ENCODE results near the gene NRM.
"Not testable (repeated sequence)": the region's sequence is repeated elsewhere in the genome, so short reads cannot be mapped to it uniquely, and the experiment has no call there.

The NRM gene

DNA sequence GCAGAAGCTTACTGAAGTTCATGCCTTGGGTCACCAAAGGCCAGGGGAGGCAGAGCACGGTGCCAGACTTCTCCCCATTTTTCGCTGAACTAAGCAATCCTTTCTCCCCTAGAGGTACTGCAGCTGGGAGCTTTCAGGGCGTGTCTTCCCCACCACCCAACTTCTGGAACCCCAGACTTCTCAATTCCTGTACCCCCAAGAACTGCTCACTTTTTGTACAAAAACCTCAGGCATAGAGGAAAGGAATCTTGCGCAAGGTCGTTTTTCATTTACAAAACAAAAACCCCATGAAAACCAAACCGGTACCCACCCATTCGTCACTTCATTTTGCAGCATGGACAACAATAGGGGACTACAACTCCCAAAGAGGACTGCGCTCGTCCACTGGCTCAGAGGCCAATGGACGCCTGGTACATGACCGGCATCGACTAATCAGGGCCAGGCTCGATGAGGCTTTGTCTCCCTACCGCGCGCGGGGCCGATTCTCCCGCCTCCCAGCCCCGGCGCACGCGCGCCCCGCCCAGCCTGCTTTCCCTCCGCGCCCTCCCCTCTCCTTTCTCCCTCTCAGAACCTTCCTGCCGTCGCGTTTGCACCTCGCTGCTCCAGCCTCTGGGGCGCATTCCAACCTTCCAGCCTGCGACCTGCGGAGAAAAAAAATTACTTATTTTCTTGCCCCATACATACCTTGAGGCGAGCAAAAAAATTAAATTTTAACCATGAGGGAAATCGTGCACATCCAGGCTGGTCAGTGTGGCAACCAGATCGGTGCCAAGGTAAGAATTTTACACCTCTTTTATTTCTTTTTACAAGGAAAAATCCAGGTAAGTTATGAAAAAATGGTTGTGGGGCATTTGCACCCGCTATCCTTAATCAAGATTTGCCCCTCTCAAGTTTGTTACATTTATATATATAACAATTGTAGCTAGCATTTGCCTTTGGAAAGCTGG, 29.3 kb upstream of the NRM start, which contains the start of gene TUBB:
Gene TUBB, plus strand, starts transcription at position 562 of the 947 bp plus-strand sequence. Its CDS starts 155 bp downstream, at position 717.
- no CpG with 5 or more reads among the region's 38 CpGs for WGBS (ENCODE audit: insufficient coverage, insufficient read length)
- peak; percentile 95 for DNase-seq (ENCODE audit: low read depth, low spot score)
- 0 out of 2 replicates have a peak, but pooled peaks cover 2% of the 10 kb centered on the region for H3K4me1 ChIP-seq (ENCODE audit: control insufficient read depth, insufficient read depth, low read length)
- peak within 1 kb of the TSS; percentile 84 for H3K4me3 ChIP-seq (ENCODE audit: low read length)
- no peaks in the 10 kb centered on the region for H3K27me3 ChIP-seq (ENCODE audit: control insufficient read depth, insufficient read depth, low read length)
- H3K27ac ChIP-seq (ENCODE audit: low read length) = no peak within 1 kb of the TSS
- H3K9me3 ChIP-seq (ENCODE audit: control insufficient read depth, insufficient read depth, low read length) = no peaks in the 10 kb centered on the region
- H3K36me3 ChIP-seq (ENCODE audit: control insufficient read depth, insufficient read depth, low read length) = peaks cover 32% of the 10 kb centered on the region

DNA sequence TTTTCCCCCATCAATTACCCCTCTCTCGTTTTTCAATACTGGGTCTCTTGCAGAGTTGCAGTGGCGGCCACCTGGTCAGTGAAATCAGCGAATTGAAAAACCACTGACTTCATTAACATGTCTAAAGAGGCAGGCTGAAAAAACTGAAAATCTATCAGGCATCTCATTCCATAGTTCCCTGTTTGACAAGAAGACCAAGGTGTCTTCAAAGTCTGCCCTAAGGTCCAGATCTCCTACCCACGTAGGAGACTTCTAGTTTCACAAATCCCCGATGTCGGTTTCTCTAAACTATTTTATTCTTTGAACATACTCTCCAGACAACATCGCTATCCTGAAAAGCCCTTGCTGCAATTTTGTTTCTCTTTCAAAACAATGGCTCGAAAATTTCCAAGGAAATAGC, 28.6 kb upstream of the NRM start:
- H3K9me3 ChIP-seq (ENCODE audit: control insufficient read depth, insufficient read depth, low read length) = no peaks in the 10 kb centered on the region
- no CpG with 5 or more reads among the region's 8 CpGs for WGBS (ENCODE audit: insufficient coverage, insufficient read length)
- peak overlapping the region; percentile 44; the same call in 1 of the 2 replicates for H3K4me3 ChIP-seq (ENCODE audit: low read length)
- no peak overlapping the region for H3K27ac ChIP-seq (ENCODE audit: low read length)
- H3K27me3 ChIP-seq (ENCODE audit: control insufficient read depth, insufficient read depth, low read length) = no peaks in the 10 kb centered on the region
- DNase-seq (ENCODE audit: low read depth, low spot score) = no peak
- 0 out of 2 replicates have a peak, but pooled peaks cover 2% of the 10 kb centered on the region for H3K4me1 ChIP-seq (ENCODE audit: control insufficient read depth, insufficient read depth, low read length)
- H3K36me3 ChIP-seq (ENCODE audit: control insufficient read depth, insufficient read depth, low read length) = peaks cover 25% of the 10 kb centered on the region

DNA sequence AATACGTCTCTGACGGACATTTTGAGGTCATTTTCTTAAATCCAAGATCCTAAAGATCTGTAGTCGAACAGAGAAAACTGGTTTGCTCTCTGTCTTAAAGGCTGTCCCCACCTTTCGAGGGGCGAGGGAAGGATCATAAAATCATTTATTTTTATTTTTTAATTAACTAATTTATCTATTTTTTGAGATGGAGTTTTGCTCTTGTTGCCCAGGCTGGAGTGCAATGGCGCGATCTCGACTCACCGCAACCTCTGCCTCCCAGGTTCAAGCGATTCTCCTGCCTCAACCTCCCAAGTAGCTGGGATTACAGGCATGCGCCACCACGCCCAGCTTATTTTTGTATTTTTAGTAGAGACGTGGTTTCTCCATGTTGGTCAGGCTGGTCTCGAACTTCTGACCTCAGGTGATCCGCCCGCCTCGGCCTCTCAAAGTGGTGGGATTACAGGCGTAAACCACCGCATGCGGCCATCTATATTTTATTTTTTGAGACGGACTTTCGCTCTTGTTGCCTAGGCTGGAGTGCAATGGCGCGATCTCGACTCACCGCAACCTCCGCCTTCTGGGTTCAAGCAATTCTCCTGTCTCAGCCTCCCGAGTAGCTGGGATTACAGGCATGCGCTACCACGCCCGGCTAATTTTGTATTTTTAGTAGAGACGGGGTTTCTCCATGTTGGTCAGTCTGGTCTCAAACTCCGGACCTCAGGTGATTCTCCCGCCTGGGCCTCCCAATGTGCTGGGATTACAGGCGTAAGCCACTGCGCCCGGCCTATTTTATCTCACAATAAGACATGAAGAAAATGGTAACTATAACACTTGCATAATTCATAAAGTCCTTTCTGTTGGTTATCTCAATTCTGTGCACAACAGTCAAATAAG, 27.3 kb upstream of the NRM start:
- H3K4me3 ChIP-seq (ENCODE audit: low read length) = peak overlapping the region; percentile 59; the same call in 1 of the 2 replicates
- H3K27ac ChIP-seq (ENCODE audit: low read length); DNase-seq (ENCODE audit: low read depth, low spot score); H3K9me3 ChIP-seq (ENCODE audit: control insufficient read depth, insufficient read depth, low read length); H3K4me1 ChIP-seq (ENCODE audit: control insufficient read depth, insufficient read depth, low read length); H3K27me3 ChIP-seq (ENCODE audit: control insufficient read depth, insufficient read depth, low read length): not testable (repeated sequence)
- WGBS (ENCODE audit: insufficient coverage, insufficient read length) = no CpG with 5 or more reads among the region's 37 CpGs
- peaks cover 13% of the 10 kb centered on the region for H3K36me3 ChIP-seq (ENCODE audit: control insufficient read depth, insufficient read depth, low read length)

DNA sequence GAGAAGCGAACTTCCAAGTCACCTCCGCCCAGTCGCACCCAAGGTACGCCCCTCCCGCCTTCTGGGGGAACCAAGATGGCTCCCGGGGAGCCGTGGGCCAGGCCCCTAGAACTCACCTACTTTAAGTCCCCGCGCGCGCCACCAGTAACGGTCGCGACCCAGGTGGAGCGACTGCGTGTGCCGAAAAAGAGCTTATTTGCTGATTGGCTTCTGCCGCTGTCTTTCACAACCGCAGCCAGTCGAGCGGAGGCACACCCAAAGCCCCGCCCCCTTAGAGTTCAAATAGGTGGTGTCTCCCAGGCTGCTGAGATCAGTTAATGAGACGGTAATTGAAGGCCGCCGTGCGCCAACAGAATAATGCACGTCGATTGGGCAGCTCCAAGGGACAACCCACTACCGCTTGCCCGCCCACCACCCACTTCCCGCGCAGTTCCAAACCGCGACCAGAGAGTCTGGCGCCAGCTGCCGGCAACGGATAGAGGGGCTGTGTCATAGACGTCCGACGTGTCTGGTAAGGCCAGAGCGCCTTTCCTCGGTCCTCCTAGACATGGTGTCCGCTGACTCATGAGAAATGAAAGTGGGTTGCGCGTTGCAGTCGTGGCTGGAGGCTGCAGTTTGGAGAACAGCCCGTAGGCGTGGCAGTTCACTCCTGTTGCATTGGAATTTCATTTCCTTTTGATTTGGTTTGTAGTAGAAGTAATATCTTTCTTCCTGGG, 26.5 kb upstream of the NRM start, which contains the start of gene MDC1:
Gene MDC1, minus strand, starts transcription at position 153 of the 716 bp plus-strand sequence. CDS start 2,106 bp downstream, outside the sequence.
- no CpG with 5 or more reads among the region's 48 CpGs for WGBS (ENCODE audit: insufficient coverage, insufficient read length)
- Histone ChIP-seq H3K27ac (ENCODE audit: low read length) (no peak within 1 kb of the TSS), H3K9me3 (ENCODE audit: control insufficient read depth, insufficient read depth, low read length) (no peaks in the 10 kb centered on the region), H3K36me3 (ENCODE audit: control insufficient read depth, insufficient read depth, low read length) (peaks cover 14% of the 10 kb centered on the region), H3K4me3 (ENCODE audit: low read length) (peak within 1 kb of the TSS; percentile 59; the same call in 1 of the 2 replicates), H3K4me1 (ENCODE audit: control insufficient read depth, insufficient read depth, low read length) (no peaks in the 10 kb centered on the region), H3K27me3 (ENCODE audit: control insufficient read depth, insufficient read depth, low read length) (no peaks in the 10 kb centered on the region)
- peak; percentile 99 for DNase-seq (ENCODE audit: low read depth, low spot score)

DNA sequence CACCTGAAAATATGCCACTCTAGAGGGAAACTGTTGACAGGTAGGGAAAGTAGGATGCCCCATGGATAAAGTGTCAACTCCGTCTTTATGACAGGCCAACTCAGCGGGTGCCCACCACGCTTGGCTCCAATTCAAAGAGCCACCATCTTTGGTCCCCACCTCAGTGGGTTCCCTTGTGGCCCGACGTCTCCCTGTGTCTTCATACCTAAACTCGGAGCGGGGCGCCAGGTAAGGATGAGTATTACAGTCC, 26.0 kb upstream of the NRM start:
- no CpG with 5 or more reads among the region's 8 CpGs for WGBS (ENCODE audit: insufficient coverage, insufficient read length)
- no peaks in the 10 kb centered on the region for H3K9me3 ChIP-seq (ENCODE audit: control insufficient read depth, insufficient read depth, low read length)
- no peaks in the 10 kb centered on the region for H3K27me3 ChIP-seq (ENCODE audit: control insufficient read depth, insufficient read depth, low read length)
- H3K27ac ChIP-seq (ENCODE audit: low read length) = no peak overlapping the region
- DNase-seq (ENCODE audit: low read depth, low spot score) = no peak
- H3K4me1 ChIP-seq (ENCODE audit: control insufficient read depth, insufficient read depth, low read length) = no peaks in the 10 kb centered on the region
- peaks cover 15% of the 10 kb centered on the region for H3K36me3 ChIP-seq (ENCODE audit: control insufficient read depth, insufficient read depth, low read length)
- peak overlapping the region; percentile 56; the same call in 1 of the 2 replicates for H3K4me3 ChIP-seq (ENCODE audit: low read length)

DNA sequence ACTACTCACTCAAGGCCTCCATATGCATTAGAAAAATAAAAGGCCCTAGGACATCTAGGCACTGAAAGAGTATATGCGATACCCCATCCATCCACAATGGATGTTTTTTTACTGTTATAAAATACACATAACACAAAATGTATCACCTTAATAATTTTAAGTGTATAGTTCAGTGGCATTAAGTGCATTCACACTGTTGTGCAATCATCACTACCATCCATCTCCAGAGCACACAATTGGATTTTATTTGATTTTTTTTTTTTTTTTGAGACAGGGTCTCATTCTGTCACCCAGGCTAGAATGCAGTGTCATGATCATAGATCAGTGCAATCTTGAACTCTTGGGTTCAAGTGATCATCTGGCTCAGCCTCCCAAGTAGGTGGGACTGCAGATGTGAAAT, 23.5 kb upstream of the NRM start:
- H3K36me3 ChIP-seq (ENCODE audit: control insufficient read depth, insufficient read depth, low read length) = peaks cover 19% of the 10 kb centered on the region
- H3K4me3 ChIP-seq (ENCODE audit: low read length) = no peak overlapping the region
- H3K4me1 ChIP-seq (ENCODE audit: control insufficient read depth, insufficient read depth, low read length) = no peaks in the 10 kb centered on the region
- no peaks in the 10 kb centered on the region for H3K27me3 ChIP-seq (ENCODE audit: control insufficient read depth, insufficient read depth, low read length)
- H3K9me3 ChIP-seq (ENCODE audit: control insufficient read depth, insufficient read depth, low read length) = no peaks in the 10 kb centered on the region
- no CpG with 5 or more reads among the region's 1 CpG for WGBS (ENCODE audit: insufficient coverage, insufficient read length)
- no peak overlapping the region for H3K27ac ChIP-seq (ENCODE audit: low read length)
- DNase-seq (ENCODE audit: low read depth, low spot score) = no peak

DNA sequence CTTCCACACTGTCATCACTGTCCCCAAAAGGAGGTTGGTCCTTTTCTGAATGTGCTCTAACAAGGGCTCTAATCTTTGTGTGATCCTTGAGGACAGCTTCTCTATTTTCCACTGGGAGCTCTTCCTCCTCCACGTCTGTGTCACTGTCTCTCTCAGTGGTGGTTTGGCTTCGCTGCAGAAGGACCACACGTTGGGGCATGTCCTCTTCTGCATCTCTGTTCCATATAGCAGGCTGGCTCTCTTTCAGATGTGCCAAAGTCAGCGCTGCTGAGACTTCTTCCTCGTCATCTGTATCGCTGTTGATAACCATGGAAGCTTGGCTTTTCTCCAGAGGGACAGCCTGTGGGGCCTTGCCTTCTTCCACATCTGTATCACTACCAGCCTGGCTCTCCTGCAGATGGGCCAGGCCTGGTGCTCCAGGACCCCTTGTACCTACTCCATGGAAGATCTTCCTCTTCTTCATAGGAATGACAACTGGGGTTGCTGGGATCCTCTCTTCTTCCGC, 21.7 kb upstream of the NRM start:
- H3K27ac ChIP-seq (ENCODE audit: low read length) = no peak overlapping the region
- H3K4me3 ChIP-seq (ENCODE audit: low read length) = no peak overlapping the region
- no CpG with 5 or more reads among the region's 7 CpGs for WGBS (ENCODE audit: insufficient coverage, insufficient read length)
- H3K4me1 ChIP-seq (ENCODE audit: control insufficient read depth, insufficient read depth, low read length) = no peaks in the 10 kb centered on the region
- no peak for DNase-seq (ENCODE audit: low read depth, low spot score)
- no peaks in the 10 kb centered on the region for H3K9me3 ChIP-seq (ENCODE audit: control insufficient read depth, insufficient read depth, low read length)
- peaks cover 24% of the 10 kb centered on the region for H3K36me3 ChIP-seq (ENCODE audit: control insufficient read depth, insufficient read depth, low read length)
- no peaks in the 10 kb centered on the region for H3K27me3 ChIP-seq (ENCODE audit: control insufficient read depth, insufficient read depth, low read length)

DNA sequence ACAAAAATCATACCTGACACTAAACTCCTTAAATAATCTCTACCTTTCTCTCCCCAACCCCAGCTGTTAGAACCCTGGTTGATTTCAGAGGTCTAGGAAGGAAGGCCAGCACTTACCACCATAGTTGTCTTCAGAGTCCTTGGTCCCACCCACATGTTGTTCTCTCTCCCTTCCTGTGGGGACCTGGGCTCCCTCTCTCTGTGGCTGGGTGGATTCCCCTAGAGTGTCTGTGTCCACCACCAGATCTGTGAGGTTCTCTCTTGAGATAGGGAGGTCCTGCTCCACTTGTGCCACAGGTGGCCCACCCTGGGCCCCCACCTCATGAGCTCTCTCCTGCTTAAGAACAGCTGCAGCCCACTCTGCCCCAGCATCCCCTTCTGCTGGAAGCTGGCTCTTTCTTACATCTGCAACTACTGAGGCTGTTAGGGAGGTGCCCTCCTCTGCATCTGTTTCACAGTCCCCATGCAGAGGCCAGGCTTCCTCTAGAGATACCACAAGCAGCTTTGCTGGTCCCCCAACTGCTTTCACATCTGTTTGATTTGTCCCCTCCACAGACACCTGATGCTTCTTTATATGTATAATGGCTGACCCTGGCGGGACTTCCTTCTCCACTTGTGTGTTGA, 21.1 kb upstream of the NRM start:
- peaks cover 28% of the 10 kb centered on the region for H3K36me3 ChIP-seq (ENCODE audit: control insufficient read depth, insufficient read depth, low read length)
- DNase-seq (ENCODE audit: low read depth, low spot score) = no peak
- no CpG with 5 or more reads among the region's 1 CpG for WGBS (ENCODE audit: insufficient coverage, insufficient read length)
- no peaks in the 10 kb centered on the region for H3K27me3 ChIP-seq (ENCODE audit: control insufficient read depth, insufficient read depth, low read length)
- H3K4me3 ChIP-seq (ENCODE audit: low read length) = no peak overlapping the region
- no peak overlapping the region for H3K27ac ChIP-seq (ENCODE audit: low read length)
- H3K9me3 ChIP-seq (ENCODE audit: control insufficient read depth, insufficient read depth, low read length) = no peaks in the 10 kb centered on the region
- no peaks in the 10 kb centered on the region for H3K4me1 ChIP-seq (ENCODE audit: control insufficient read depth, insufficient read depth, low read length)

DNA sequence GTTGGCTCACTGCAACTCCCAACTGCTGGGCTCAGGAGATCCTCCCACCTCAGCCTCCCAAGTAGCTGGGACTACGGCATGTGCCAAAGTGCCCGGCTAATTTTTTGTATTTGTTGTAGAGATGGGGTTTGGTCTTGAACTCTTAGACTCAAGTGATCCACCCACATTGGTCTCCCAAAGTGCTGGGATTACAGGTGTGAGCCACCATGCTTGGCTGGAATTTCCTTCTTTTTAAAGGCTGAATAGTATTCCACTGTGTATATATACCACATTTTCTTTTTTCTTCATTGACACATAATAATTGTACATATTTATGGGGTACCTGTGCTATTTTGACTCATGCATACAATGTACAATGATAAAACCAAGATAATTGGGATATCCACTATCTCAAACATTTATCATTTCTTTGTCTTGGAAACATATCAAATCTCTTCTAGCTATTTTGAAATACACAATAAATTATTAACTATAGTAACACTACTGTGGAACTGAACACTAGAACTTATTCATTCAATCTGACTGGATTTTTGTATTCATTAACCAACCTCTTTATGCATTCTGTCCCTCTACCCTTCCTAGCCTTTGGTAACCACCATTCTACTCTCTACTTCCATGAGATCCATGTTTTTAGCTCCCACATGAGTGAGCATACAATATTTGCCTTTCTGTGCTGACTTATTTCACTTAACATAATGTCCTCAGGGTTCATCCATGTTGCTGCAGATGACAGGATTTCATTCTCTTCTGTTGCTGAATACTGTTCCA, 18.5 kb upstream of the NRM start:
- no CpG with 5 or more reads among the region's 2 CpGs for WGBS (ENCODE audit: insufficient coverage, insufficient read length)
- Histone ChIP-seq H3K27ac (ENCODE audit: low read length) (no peak overlapping the region), H3K27me3 (ENCODE audit: control insufficient read depth, insufficient read depth, low read length) (no peaks in the 10 kb centered on the region), H3K4me1 (ENCODE audit: control insufficient read depth, insufficient read depth, low read length) (no peaks in the 10 kb centered on the region), H3K9me3 (ENCODE audit: control insufficient read depth, insufficient read depth, low read length) (no peaks in the 10 kb centered on the region), H3K36me3 (ENCODE audit: control insufficient read depth, insufficient read depth, low read length) (peaks cover 29% of the 10 kb centered on the region), H3K4me3 (ENCODE audit: low read length) (no peak overlapping the region)
- DNase-seq (ENCODE audit: low read depth, low spot score) = no peak

Data from iPS DF 6.9 (cell line).